ENCODE data around the gene LINC00632.
"Not testable (repeated sequence)": the region's sequence is repeated elsewhere in the genome, so short reads cannot be mapped to it uniquely, and the experiment has no call there.

The LINC00632 gene

DNA sequence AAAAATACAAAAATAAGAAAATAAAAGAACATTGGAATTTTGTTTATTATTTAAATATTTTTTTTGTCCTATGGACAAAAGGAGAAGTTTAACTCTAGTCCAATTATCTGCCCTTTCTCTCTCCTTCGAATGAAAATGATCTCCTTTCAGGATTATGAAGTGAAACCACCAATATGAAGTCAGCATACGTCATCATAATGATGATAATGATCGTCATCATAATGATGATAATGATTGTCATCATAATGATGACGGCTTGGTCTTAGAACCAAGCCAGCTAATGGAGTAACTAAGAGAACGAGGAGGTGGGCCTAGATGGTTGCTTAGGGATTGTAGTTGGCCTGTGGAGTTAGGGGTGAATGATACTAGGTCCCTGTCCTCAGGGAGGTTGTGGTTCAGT, 21.9 kb upstream of the LINC00632 start:
- Histone ChIP-seq H3K4me1 (ENCODE audit: control insufficient read depth in 1 of 2, insufficient read depth in 2 of 2, low read length in 2 of 2) (no peaks in the 10 kb centered on the region), H3K9me3 (ENCODE audit: insufficient read depth, low read depth, low read length) (no peaks in the 10 kb centered on the region), H3K4me3 (ENCODE audit: low read depth, low read length) (no peak overlapping the region), H2BK12ac (ENCODE audit: low read length) (no peak overlapping the region), H3K4ac (ENCODE audit: low read depth, low read length) (no peak overlapping the region), H3K14ac (ENCODE audit: low read length) (no peak overlapping the region), H4K12ac (ENCODE audit: low read depth, low read length) (no peak overlapping the region), H2BK120ac (ENCODE audit: insufficient read depth, low read length, poor library complexity) (no peak overlapping the region), H3K18ac (ENCODE audit: low read length) (no peak overlapping the region), H3K79me1 (ENCODE audit: low read length) (no peaks in the 10 kb centered on the region), H3K79me2 (ENCODE audit: control insufficient read depth, insufficient read depth, low read length, poor library complexity) (no peaks in the 10 kb centered on the region), H3K27me3 (ENCODE audit: insufficient read depth, low read length) (no peaks in the 10 kb centered on the region), H3K27ac (ENCODE audit: low read depth, low read length) (no peak overlapping the region), H3K4me2 (ENCODE audit: low read length) (no peak overlapping the region), H2AK5ac (ENCODE audit: low read length) (no peak overlapping the region), H3K23ac (ENCODE audit: low read length) (no peak overlapping the region), H2BK5ac (ENCODE audit: low read depth, low read length, poor library complexity) (no peak overlapping the region), H3K36me3 (ENCODE audit: control insufficient read depth in 1 of 2, insufficient read depth in 2 of 2, low read length in 2 of 2) (no peaks in the 10 kb centered on the region), H3K9ac (ENCODE audit: low read length) (no peak overlapping the region), H4K91ac (ENCODE audit: low read depth, low read length) (no peak overlapping the region), H2AFZ (ENCODE audit: insufficient read depth, low read length, poor library complexity) (no peak overlapping the region), H4K8ac (ENCODE audit: low read depth, low read length) (no peak overlapping the region)
- no CpG with 5 or more reads among the region's 5 CpGs for WGBS (ENCODE audit: extremely low coverage, insufficient coverage, insufficient read length)
- DNase-seq: no peak

DNA sequence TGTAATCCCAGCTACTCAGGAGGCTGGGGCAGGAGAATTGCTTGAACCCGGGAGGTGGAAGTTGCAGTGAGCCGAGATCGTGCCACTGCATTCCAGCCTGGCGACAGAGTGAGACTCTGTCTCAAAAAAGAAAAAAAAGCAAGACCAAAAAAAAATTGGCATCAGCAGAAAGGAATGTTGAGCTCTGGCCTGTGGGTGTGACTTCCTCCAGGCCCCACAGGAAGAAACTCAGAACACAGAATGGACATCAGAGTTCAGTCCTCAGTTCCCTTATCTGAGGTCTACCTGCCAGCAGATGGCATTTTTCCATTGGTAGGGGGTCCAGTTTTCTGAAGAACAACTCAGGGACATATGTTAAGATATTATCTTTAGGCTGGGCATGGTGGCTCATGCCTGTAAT, 18.0 kb upstream of the LINC00632 start:
- not testable (repeated sequence) for H2BK120ac ChIP-seq (ENCODE audit: insufficient read depth, low read length, poor library complexity); H2BK5ac ChIP-seq (ENCODE audit: low read depth, low read length, poor library complexity); H2AK5ac ChIP-seq (ENCODE audit: low read length); H2AFZ ChIP-seq (ENCODE audit: insufficient read depth, low read length, poor library complexity); H3K27me3 ChIP-seq (ENCODE audit: insufficient read depth, low read length); H3K18ac ChIP-seq (ENCODE audit: low read length); H3K4me2 ChIP-seq (ENCODE audit: low read length); H3K14ac ChIP-seq (ENCODE audit: low read length); H3K9ac ChIP-seq (ENCODE audit: low read length); H3K27ac ChIP-seq (ENCODE audit: low read depth, low read length); H4K8ac ChIP-seq (ENCODE audit: low read depth, low read length); H3K9me3 ChIP-seq (ENCODE audit: insufficient read depth, low read depth, low read length); H3K4me1 ChIP-seq (ENCODE audit: control insufficient read depth in 1 of 2, insufficient read depth in 2 of 2, low read length in 2 of 2); DNase-seq; H2BK12ac ChIP-seq (ENCODE audit: low read length); H4K91ac ChIP-seq (ENCODE audit: low read depth, low read length); H3K23ac ChIP-seq (ENCODE audit: low read length); H3K79me2 ChIP-seq (ENCODE audit: control insufficient read depth, insufficient read depth, low read length, poor library complexity); H3K4ac ChIP-seq (ENCODE audit: low read depth, low read length); H4K12ac ChIP-seq (ENCODE audit: low read depth, low read length); H3K79me1 ChIP-seq (ENCODE audit: low read length); H3K4me3 ChIP-seq (ENCODE audit: low read depth, low read length); H3K36me3 ChIP-seq (ENCODE audit: control insufficient read depth in 1 of 2, insufficient read depth in 2 of 2, low read length in 2 of 2)
- no CpG with 5 or more reads among the region's 4 CpGs for WGBS (ENCODE audit: extremely low coverage, insufficient coverage, insufficient read length)

DNA sequence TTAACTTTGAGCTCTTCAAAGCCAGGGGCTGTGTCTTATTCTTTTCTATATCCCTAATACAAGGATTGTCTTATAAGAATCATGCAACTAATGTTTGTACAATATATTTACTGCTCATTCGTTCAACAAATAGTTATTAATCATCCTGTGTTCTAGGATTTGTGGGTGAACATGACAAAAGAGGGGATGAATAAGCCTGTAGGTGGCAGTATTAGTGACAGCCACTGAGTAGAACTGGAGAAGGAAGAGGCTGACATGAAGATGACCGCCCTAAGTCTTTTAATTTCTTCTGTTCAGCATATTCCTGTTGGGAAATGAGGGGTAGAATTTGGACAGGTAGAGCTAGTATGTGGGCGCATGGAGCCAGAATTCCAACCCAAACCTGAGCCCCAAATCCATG, 11.9 kb upstream of the LINC00632 start:
- H4K12ac ChIP-seq (ENCODE audit: low read depth, low read length): no peak overlapping the region
- no peak overlapping the region for H3K14ac ChIP-seq (ENCODE audit: low read length)
- no peak overlapping the region for H3K4me2 ChIP-seq (ENCODE audit: low read length)
- H3K4me3 ChIP-seq (ENCODE audit: low read depth, low read length): no peak overlapping the region
- no peak overlapping the region for H2AK5ac ChIP-seq (ENCODE audit: low read length)
- H3K4me1 ChIP-seq (ENCODE audit: control insufficient read depth in 1 of 2, insufficient read depth in 2 of 2, low read length in 2 of 2): no peaks in the 10 kb centered on the region
- no peaks in the 10 kb centered on the region for H3K79me1 ChIP-seq (ENCODE audit: low read length)
- H3K27me3 ChIP-seq (ENCODE audit: insufficient read depth, low read length): no peaks in the 10 kb centered on the region
- DNase-seq: no peak
- no peak overlapping the region for H3K4ac ChIP-seq (ENCODE audit: low read depth, low read length)
- H4K8ac ChIP-seq (ENCODE audit: low read depth, low read length): no peak overlapping the region
- no peak overlapping the region for H4K91ac ChIP-seq (ENCODE audit: low read depth, low read length)
- H3K79me2 ChIP-seq (ENCODE audit: control insufficient read depth, insufficient read depth, low read length, poor library complexity): no peaks in the 10 kb centered on the region
- no peak overlapping the region for H3K18ac ChIP-seq (ENCODE audit: low read length)
- H3K27ac ChIP-seq (ENCODE audit: low read depth, low read length): no peak overlapping the region
- no peak overlapping the region for H2BK5ac ChIP-seq (ENCODE audit: low read depth, low read length, poor library complexity)
- no peak overlapping the region for H2AFZ ChIP-seq (ENCODE audit: insufficient read depth, low read length, poor library complexity)
- no CpG with 5 or more reads among the region's 3 CpGs for WGBS (ENCODE audit: extremely low coverage, insufficient coverage, insufficient read length)
- no peak overlapping the region for H3K9ac ChIP-seq (ENCODE audit: low read length)
- H3K9me3 ChIP-seq (ENCODE audit: insufficient read depth, low read depth, low read length): no peaks in the 10 kb centered on the region
- H3K23ac ChIP-seq (ENCODE audit: low read length): no peak overlapping the region
- no peak overlapping the region for H2BK12ac ChIP-seq (ENCODE audit: low read length)
- H2BK120ac ChIP-seq (ENCODE audit: insufficient read depth, low read length, poor library complexity): no peak overlapping the region
- no peaks in the 10 kb centered on the region for H3K36me3 ChIP-seq (ENCODE audit: control insufficient read depth in 1 of 2, insufficient read depth in 2 of 2, low read length in 2 of 2)

DNA sequence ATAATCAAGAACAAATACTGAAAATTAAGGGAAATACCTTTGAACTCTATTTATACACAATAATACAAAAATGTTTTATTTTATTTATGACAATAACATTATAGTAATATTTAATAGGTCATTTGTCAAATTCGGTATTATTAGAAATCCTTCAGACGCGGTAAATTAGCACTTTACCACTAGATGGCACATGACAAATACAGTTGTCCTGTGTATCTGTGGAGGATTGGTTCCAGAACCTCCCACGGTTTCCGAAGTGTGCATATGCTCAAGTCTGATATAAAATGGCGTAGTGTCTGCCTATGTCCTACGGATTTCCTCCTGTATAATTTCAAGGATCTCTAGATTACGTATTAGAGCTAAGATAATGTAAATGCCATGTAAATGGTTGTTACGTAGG, 8.1 kb upstream of the LINC00632 start:
- no peak overlapping the region for H3K18ac ChIP-seq (ENCODE audit: low read length)
- H4K8ac ChIP-seq (ENCODE audit: low read depth, low read length): no peak overlapping the region
- no peak overlapping the region for H3K4me2 ChIP-seq (ENCODE audit: low read length)
- H4K91ac ChIP-seq (ENCODE audit: low read depth, low read length): no peak overlapping the region
- no peaks in the 10 kb centered on the region for H3K27me3 ChIP-seq (ENCODE audit: insufficient read depth, low read length)
- no peaks in the 10 kb centered on the region for H3K9me3 ChIP-seq (ENCODE audit: insufficient read depth, low read depth, low read length)
- no peaks in the 10 kb centered on the region for H3K4me1 ChIP-seq (ENCODE audit: control insufficient read depth in 1 of 2, insufficient read depth in 2 of 2, low read length in 2 of 2)
- H2AFZ ChIP-seq (ENCODE audit: insufficient read depth, low read length, poor library complexity): no peak overlapping the region
- no peaks in the 10 kb centered on the region for H3K79me2 ChIP-seq (ENCODE audit: control insufficient read depth, insufficient read depth, low read length, poor library complexity)
- H3K14ac ChIP-seq (ENCODE audit: low read length): no peak overlapping the region
- H3K23ac ChIP-seq (ENCODE audit: low read length): no peak overlapping the region
- no peak overlapping the region for H3K9ac ChIP-seq (ENCODE audit: low read length)
- no peak overlapping the region for H3K27ac ChIP-seq (ENCODE audit: low read depth, low read length)
- no peaks in the 10 kb centered on the region for H3K79me1 ChIP-seq (ENCODE audit: low read length)
- no peak overlapping the region for H2AK5ac ChIP-seq (ENCODE audit: low read length)
- H2BK12ac ChIP-seq (ENCODE audit: low read length): no peak overlapping the region
- H3K4ac ChIP-seq (ENCODE audit: low read depth, low read length): no peak overlapping the region
- no peak overlapping the region for H2BK120ac ChIP-seq (ENCODE audit: insufficient read depth, low read length, poor library complexity)
- H4K12ac ChIP-seq (ENCODE audit: low read depth, low read length): no peak overlapping the region
- no peak overlapping the region for H3K4me3 ChIP-seq (ENCODE audit: low read depth, low read length)
- H3K36me3 ChIP-seq (ENCODE audit: control insufficient read depth in 1 of 2, insufficient read depth in 2 of 2, low read length in 2 of 2): no peaks in the 10 kb centered on the region
- H2BK5ac ChIP-seq (ENCODE audit: low read depth, low read length, poor library complexity): no peak overlapping the region
- peak in 1 of 2 donors; percentile 6 for DNase-seq
- WGBS (ENCODE audit: extremely low coverage, insufficient coverage, insufficient read length): no CpG with 5 or more reads among the region's 9 CpGs
